ENCODE data around the gene TBX4.
"Not testable (repeated sequence)": the region's sequence is repeated elsewhere in the genome, so short reads cannot be mapped to it uniquely, and the experiment has no call there.

Gene TBX4

GRCh38 chr17:61498042-61498994 lies 46.1 kb downstream of the TBX4 start:
- DNase-seq (ENCODE audit: low spot score): no peak

DNA sequence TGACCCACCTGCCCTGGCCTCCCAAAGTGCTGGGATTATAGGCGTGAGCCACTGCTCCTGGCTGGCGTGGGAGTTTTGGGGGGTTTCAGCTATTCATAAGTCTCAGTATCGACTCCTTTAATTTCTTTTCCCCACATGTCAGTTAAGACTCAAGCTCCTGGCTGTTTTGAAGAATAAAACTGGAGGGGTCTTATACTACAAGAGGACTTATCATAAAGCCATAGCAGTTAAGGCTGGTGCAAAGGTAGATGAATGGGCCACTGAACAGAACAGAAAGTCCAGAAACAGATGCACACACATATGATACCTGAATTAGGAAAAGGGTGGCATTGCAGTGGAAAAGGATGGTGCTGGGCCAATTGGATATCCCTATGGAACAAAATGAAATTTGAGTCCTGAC lies 47.4 kb downstream of the TBX4 start:
- DNase-seq (ENCODE audit: low spot score): no peak

GRCh38 chr17:61500287-61500686 lies 48.1 kb downstream of the TBX4 start:
- DNase-seq (ENCODE audit: low spot score): no peak

GRCh38 chr17:61502292-61502691 lies 50.1 kb downstream of the TBX4 start:
- no peak for DNase-seq (ENCODE audit: low spot score)

GRCh38 chr17:61503961-61504360 lies 51.7 kb downstream of the TBX4 start:
- DNase-seq (ENCODE audit: low spot score): no peak

DNA sequence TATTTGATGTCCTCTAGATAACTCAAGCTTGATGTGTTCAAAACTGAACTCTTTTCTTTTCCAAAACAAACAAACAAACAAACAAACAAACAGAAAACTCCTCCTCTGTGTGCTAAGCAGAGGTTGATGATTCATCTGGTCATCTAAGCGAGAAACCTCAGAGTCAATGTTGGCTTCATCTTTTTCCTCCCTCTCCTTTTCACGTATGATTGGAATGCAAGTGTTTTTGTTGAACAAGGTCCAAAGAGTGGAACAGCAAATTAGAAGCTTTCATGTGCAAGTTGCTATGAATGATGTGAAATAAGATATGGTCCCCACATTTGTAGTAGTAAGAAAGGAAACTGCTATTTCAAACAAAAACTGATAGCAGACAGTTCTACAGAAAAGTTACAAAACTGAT lies 52.5 kb downstream of the TBX4 start:
- DNase-seq (ENCODE audit: low spot score): no peak

DNA sequence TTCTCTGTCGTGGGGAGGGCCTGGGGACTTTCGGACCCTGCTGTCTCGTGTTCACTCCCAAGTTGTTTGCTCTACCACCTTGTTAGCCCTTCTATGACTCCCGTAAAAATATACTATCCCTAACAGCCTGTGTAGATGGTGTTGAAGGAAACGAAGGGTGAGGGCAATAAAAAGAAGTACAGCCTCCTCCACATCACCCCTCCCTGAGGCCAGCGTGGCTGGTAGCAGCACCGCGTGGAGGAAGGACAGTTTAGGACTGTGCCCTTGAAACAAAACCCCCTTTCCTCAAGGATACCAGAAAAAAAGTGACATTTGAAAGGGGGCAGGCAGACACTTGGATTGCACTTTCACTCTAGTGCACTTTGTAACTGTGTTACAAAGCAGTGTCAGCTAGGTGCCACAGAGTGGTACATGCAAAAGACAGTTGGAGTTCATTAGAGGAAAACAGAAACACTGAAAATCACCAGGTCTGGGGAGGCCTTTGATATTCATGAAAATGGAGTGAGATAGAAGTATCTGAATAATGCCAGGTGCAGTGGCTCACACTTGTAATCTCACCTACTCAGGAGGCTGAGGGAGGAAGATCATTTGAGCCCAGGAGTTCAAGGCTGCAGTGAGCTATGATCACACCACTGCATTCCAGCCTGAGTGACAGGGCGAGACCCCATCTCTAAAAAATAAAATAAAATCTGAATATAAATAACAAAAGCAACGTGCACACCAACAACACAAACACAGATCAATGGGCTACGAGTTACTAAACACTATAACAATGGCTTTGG lies 53.8 kb downstream of the TBX4 start:
- no peak for DNase-seq (ENCODE audit: low spot score)

- no peak for DNase-seq (ENCODE audit: low spot score)
Observed at GRCh38 chr17:61507383-61508066, 55.3 kb downstream of the TBX4 start.

- no peak for DNase-seq (ENCODE audit: low spot score)
Observed at GRCh38 chr17:61508912-61509311, 56.7 kb downstream of the TBX4 start.

DNA sequence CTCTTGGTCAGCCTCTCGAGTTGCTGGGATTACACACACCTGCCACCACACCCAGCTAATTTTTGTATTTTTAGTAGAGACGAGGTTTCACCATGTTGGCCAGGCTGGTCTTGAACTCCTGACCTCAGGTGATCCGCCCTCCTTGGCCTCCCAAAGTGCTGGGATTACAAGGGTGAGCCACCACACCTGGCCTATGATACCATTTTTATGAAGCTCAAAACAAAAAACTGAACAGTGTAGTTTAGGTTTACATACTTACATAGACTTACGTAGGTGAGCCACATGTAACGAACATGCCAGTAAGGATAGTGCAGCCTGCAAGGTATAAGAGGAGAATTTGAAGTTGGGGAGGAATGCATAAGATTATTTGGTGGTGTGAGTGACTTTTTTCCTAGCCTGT lies 57.2 kb downstream of the TBX4 start:
- not testable (repeated sequence) for DNase-seq (ENCODE audit: low spot score)

DNA sequence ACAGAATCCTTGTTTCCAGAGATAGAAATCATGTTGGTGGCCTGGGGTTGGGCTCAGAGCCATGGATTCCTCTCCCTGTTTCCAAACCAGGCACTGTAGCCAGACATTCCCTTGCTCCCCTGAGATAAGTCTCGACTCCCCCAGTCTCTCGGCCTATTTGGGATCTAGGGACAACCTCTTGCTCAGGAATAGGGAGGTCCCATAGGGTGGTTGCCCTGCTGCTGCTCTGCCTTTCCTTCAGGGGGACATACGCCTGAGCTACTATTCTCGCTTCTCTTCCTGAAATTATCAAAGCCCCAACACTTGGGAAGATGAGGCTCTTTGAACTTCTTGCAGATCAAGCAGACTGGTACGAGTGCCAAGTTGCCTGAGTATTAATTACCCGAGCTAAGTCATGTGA lies 58.0 kb downstream of the TBX4 start:
- no peak for DNase-seq (ENCODE audit: low spot score)

DNA sequence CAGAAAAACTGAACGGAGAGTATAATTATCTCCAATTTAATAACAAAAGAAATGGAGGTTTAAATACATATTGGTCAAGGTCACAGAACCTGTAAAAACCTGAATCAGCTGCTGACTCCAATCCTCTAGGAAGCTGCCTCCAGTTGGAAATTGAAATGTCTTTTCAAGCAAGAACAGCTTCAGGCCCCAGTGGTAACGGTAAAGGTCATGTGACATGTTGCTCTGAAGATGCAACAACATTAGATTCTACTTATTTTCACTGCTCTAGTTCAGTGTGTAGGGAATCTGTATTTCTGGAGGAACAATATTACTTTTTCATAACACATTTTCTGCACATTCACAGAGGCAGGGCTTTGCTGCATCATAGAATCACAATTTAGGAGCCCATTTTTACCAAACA lies 58.8 kb downstream of the TBX4 start:
- no peak for DNase-seq (ENCODE audit: low spot score)

- no peak for DNase-seq (ENCODE audit: low spot score)
Observed at GRCh38 chr17:61511480-61512182, 59.4 kb downstream of the TBX4 start.

GRCh38 chr17:61514491-61514890 lies 62.3 kb downstream of the TBX4 start:
- DNase-seq (ENCODE audit: low spot score): no peak

- DNase-seq (ENCODE audit: low spot score): no peak
Observed at GRCh38 chr17:61517265-61517664, 65.0 kb downstream of the TBX4 start.

GRCh38 chr17:61517843-61518606 lies 65.8 kb downstream of the TBX4 start:
- no peak for DNase-seq (ENCODE audit: low spot score)

DNA sequence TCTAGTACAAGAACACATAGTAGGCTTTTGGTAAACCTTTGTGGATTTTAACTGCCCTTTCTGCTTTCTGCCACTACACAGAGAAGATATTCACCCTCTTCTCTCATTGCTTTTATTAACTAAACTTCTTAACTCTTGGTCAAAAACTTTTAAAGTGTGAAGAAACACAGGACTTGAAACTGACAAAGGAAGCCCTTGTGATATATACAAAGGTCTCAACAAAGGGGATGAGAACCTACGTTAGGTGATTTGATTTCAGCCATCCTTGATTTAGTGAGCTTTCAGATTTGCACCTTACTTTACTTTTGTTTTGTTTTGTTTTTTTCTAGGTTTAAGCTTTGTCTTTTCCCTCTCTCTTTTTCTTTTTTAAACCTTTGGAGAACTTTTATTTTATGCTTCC lies 66.9 kb downstream of the TBX4 start:
- DNase-seq (ENCODE audit: low spot score): no peak

GRCh38 chr17:61519754-61520440 lies 67.7 kb downstream of the TBX4 start:
- DNase-seq (ENCODE audit: low spot score): no peak

- DNase-seq (ENCODE audit: low spot score): no peak
Observed at GRCh38 chr17:61520897-61521296, 68.7 kb downstream of the TBX4 start.

GRCh38 chr17:61522088-61522487 lies 69.9 kb downstream of the TBX4 start:
- DNase-seq (ENCODE audit: low spot score): no peak

GRCh38 chr17:61524319-61524718 lies 72.1 kb downstream of the TBX4 start:
- no peak for DNase-seq (ENCODE audit: low spot score)

All from kidney capillary endothelial cell (primary cell).